PFSK-1 (cell line): Measurements from ENCODE around the gene NEIL1.

Experiments
- POLR2AphosphoS5 ChIP-seq: IDR thresholded peaks from 2 replicates; pipeline ENCODE4 v1.6.1; 2012; ENCODE audit warnings: low read depth, mild to moderate bottlenecking, control low read depth, low read length, moderate library complexity
- REST ChIP-seq, 2 experiments: IDR thresholded peaks; 2 replicates each; pipeline versions ENCODE4 v1.6.1 to v1.8.0; 2011 to 2012; ENCODE audit warnings: low read depth in 2 of 2, low read length in 2 of 2, control low read depth in 1 of 2, inconsistent platforms in 1 of 2, mild to moderate bottlenecking in 1 of 2, moderate library complexity in 1 of 2; ENCODE audit not compliant: insufficient read depth in 1 of 2

- TF ChIP-seq POLR2AphosphoS5 (no peak), REST (IDR thresholded peaks at IDR 0.05; ENCODE audit: insufficient read depth in 1 of 2, low read depth in 2 of 2, low read length in 2 of 2) (no peak)
These were observed 57.1 kb downstream of the NEIL1 start for GRCh38 chr15:75403892-75404291.
